ACC112 (cell line): ENCODE results near the gene MYOG.
A peak's percentile ranks its signal among the peaks of the same experiment; 100 is the strongest.

ENCODE experiments used
- H2AFZ ChIP-seq: fragments of 200-600 bp; sonication (generic); one replicate; pipeline ENCODE4 v1.6.0; 2017; ENCODE audit warnings: antibody characterized with exemption, low read length; ENCODE audit not compliant: unreplicated experiment
- H3K27ac ChIP-seq: fragments of 200-600 bp; sonication (generic); 2 replicates; pipeline ENCODE4 v1.5.1; 2014; ENCODE audit warnings: low read depth, mild to moderate bottlenecking, antibody characterized with exemption, low read length, moderate library complexity
- H3K27me3 ChIP-seq: fragments of 200-600 bp; sonication (generic); 2 replicates; pipeline ENCODE4 v1.6.1; 2014; ENCODE audit warnings: mild to moderate bottlenecking, antibody characterized with exemption, low read length, moderate library complexity, mixed read lengths; ENCODE audit not compliant: insufficient read depth
- H3K36me3 ChIP-seq: fragments of 200-600 bp; sonication (generic); 2 replicates; pipeline ENCODE4 v1.6.1; 2016; ENCODE audit warnings: mild to moderate bottlenecking, antibody characterized with exemption, low read length, moderate library complexity, mixed read lengths; ENCODE audit not compliant: insufficient read depth
- H3K4me1 ChIP-seq: fragments of 200-600 bp; sonication (generic); one replicate; pipeline ENCODE4 v1.6.1; 2016; ENCODE audit warnings: low read length, mixed read lengths; ENCODE audit not compliant: insufficient read depth, unreplicated experiment, control insufficient read depth
- H3K4me3 ChIP-seq: fragments of 200-600 bp; sonication (generic); 2 replicates; pipeline ENCODE4 v1.5.1; 2014; ENCODE audit warnings: mild to moderate bottlenecking, low read depth, low read length
- H3K79me2 ChIP-seq: fragments of 200-600 bp; sonication (generic); one replicate; pipeline ENCODE4 v1.6.0; 2016; ENCODE audit warnings: low read length; ENCODE audit not compliant: control insufficient read depth, unreplicated experiment, insufficient read depth

MYOG gene

GRCh38 chr1:203054642-203055041 lies 31.2 kb downstream of the MYOG start:
- Histone ChIP-seq H2AFZ (no peak overlapping the region), H3K27me3 (no peaks in the 10 kb centered on the region), H3K79me2 (no peaks in the 10 kb centered on the region), H3K4me1 (no peaks in the 10 kb centered on the region), H3K4me3 (no peak overlapping the region), H3K36me3 (no peaks in the 10 kb centered on the region; the same call in 1 of the 2 replicates), H3K27ac (no peak overlapping the region)

GRCh38 chr1:203054184-203054583 lies 31.6 kb downstream of the MYOG start:
- Histone ChIP-seq H2AFZ (no peak overlapping the region), H3K4me3 (no peak overlapping the region), H3K27me3 (no peaks in the 10 kb centered on the region), H3K27ac (no peak overlapping the region), H3K79me2 (no peaks in the 10 kb centered on the region), H3K4me1 (no peaks in the 10 kb centered on the region), H3K36me3 (no peaks in the 10 kb centered on the region; the same call in 1 of the 2 replicates)

- H3K27ac ChIP-seq: no peak overlapping the region
- H3K36me3 ChIP-seq: no peaks in the 10 kb centered on the region; the same call in 1 of the 2 replicates
- H2AFZ ChIP-seq: no peak overlapping the region
- no peak overlapping the region for H3K4me3 ChIP-seq
- H3K79me2 ChIP-seq: no peaks in the 10 kb centered on the region
- H3K27me3 ChIP-seq: no peaks in the 10 kb centered on the region
- peaks cover 2% of the 10 kb centered on the region for H3K4me1 ChIP-seq
These were observed 33.2 kb downstream of the MYOG start for GRCh38 chr1:203052601-203053000.

GRCh38 chr1:203051841-203052324 lies 33.9 kb downstream of the MYOG start:
- no peak overlapping the region for H2AFZ ChIP-seq
- H3K4me1 ChIP-seq: peaks cover 9% of the 10 kb centered on the region
- no peak overlapping the region for H3K27ac ChIP-seq
- no peaks in the 10 kb centered on the region for H3K27me3 ChIP-seq
- no peak overlapping the region for H3K4me3 ChIP-seq
- H3K36me3 ChIP-seq: no peaks in the 10 kb centered on the region; the same call in 1 of the 2 replicates
- H3K79me2 ChIP-seq: no peaks in the 10 kb centered on the region

- Histone ChIP-seq H3K27me3 (no peaks in the 10 kb centered on the region), H2AFZ (no peak overlapping the region), H3K79me2 (no peaks in the 10 kb centered on the region), H3K4me3 (no peak overlapping the region), H3K27ac (no peak overlapping the region), H3K4me1 (peaks cover 18% of the 10 kb centered on the region), H3K36me3 (no peaks in the 10 kb centered on the region; the same call in 1 of the 2 replicates)
These were observed 35.0 kb downstream of the MYOG start for GRCh38 chr1:203050826-203051225.

GRCh38 chr1:203049576-203050180 lies 36.1 kb downstream of the MYOG start:
- Histone ChIP-seq H3K27me3 (no peaks in the 10 kb centered on the region), H3K4me3 (no peak overlapping the region), H3K27ac (no peak overlapping the region), H2AFZ (no peak overlapping the region), H3K79me2 (no peaks in the 10 kb centered on the region), H3K4me1 (peaks cover 18% of the 10 kb centered on the region), H3K36me3 (no peaks in the 10 kb centered on the region)

GRCh38 chr1:203049077-203049476 lies 36.7 kb downstream of the MYOG start:
- no peaks in the 10 kb centered on the region for H3K79me2 ChIP-seq
- no peaks in the 10 kb centered on the region for H3K27me3 ChIP-seq
- no peak overlapping the region for H3K4me3 ChIP-seq
- H3K4me1 ChIP-seq: peaks cover 18% of the 10 kb centered on the region
- H3K27ac ChIP-seq: no peak overlapping the region
- H2AFZ ChIP-seq: no peak overlapping the region
- no peaks in the 10 kb centered on the region for H3K36me3 ChIP-seq

GRCh38 chr1:203048555-203049051 lies 37.2 kb downstream of the MYOG start:
- Histone ChIP-seq H3K27me3 (no peaks in the 10 kb centered on the region), H2AFZ (no peak overlapping the region), H3K79me2 (no peaks in the 10 kb centered on the region), H3K36me3 (no peaks in the 10 kb centered on the region), H3K27ac (no peak overlapping the region), H3K4me1 (peaks cover 18% of the 10 kb centered on the region), H3K4me3 (no peak overlapping the region)

- Histone ChIP-seq H3K4me3 (no peak overlapping the region), H3K36me3 (no peaks in the 10 kb centered on the region), H3K27ac (no peak overlapping the region), H3K27me3 (no peaks in the 10 kb centered on the region), H2AFZ (no peak overlapping the region), H3K4me1 (peaks cover 18% of the 10 kb centered on the region), H3K79me2 (no peaks in the 10 kb centered on the region)
These were observed 37.7 kb downstream of the MYOG start for GRCh38 chr1:203048086-203048485.

- H2AFZ ChIP-seq: no peak overlapping the region
- peak overlapping the region; percentile 7; the same call in 1 of the 2 replicates for H3K27ac ChIP-seq
- H3K36me3 ChIP-seq: no peaks in the 10 kb centered on the region
- H3K4me3 ChIP-seq: 0 out of 2 replicates have a peak overlapping the region, but pooled peaks have one; percentile 15
- no peaks in the 10 kb centered on the region for H3K79me2 ChIP-seq
- no peaks in the 10 kb centered on the region for H3K27me3 ChIP-seq
- peaks cover 18% of the 10 kb centered on the region for H3K4me1 ChIP-seq
These were observed 38.7 kb downstream of the MYOG start for GRCh38 chr1:203046984-203047630.
